ENCODE results near the gene SP8.
"Not testable (repeated sequence)": the region's sequence is repeated elsewhere in the genome, so short reads cannot be mapped to it uniquely, and the experiment has no call there.

SP8 gene

DNA sequence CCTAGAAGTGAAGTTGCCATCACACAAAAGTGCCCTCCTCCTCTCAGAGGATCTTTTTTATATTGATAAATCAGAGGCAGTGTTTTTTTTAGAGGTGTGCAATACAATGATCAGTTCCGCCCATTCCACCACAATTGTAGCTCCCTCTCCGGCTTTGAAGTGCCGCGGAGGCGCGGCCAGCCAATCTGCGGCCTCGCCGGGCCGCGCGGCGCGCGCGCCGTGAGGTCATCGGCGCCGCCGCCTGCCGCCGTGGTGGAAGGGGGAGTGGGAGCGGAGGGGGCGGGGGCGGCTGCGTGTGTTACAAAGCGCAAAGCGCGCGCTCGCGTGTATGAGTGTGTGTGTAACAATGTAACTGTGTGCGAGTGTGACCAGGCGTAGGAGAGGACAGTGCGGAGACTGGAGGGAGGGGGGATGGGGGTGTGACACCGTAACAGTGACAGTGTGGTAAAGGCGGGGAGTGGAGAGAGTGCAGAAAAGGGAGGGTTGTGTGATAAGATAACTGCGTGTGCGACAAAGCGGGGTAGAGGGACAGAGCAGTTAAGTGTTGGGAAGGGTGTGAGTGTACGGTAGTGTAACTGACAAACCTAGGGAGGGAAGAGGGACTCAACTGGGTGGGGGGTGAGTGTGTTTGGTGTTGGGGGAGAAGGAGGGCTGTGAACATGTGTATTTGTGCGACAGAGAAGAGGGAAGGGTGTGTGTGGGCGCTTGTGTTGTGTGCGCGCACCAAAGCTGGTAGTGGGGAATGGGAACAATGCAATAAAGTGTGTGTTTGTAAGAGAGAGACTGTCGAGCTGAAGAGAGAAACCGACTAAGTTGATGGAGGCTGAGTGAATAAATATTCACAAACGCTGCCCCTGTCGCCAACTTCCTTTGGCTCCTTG is at the start of gene SP8:
Gene SP8 (minus strand): TSS at position 108 of the 881 bp plus-strand sequence. CDS start 88 bp downstream, at position 20.
- TF ChIP-seq ZFP30 (CRISPR knock-in tag; IDR thresholded peaks at IDR 0.05) = no peak
- TF ChIP-seq POU6F1 (CRISPR knock-in tag; IDR thresholded peaks at IDR 0.05; ENCODE audit: borderline replicate concordance, low read depth) = no peak
- no peak for TF ChIP-seq PPARA (CRISPR knock-in tag; IDR thresholded peaks at IDR 0.05; ENCODE audit: borderline replicate concordance)
- no peak for TF ChIP-seq TOX (CRISPR knock-in tag; IDR thresholded peaks at IDR 0.05; ENCODE audit: borderline replicate concordance)
- TF ChIP-seq RARB (CRISPR knock-in tag; IDR thresholded peaks at IDR 0.05) = no peak
- no peak for TF ChIP-seq TSHZ2 (CRISPR knock-in tag; IDR thresholded peaks at IDR 0.05)
- TF ChIP-seq ESRRG (CRISPR knock-in tag; IDR thresholded peaks at IDR 0.05) = no peak
- ATAC-seq = peak; percentile 8; the same call in 1 of the 3 replicates

DNA sequence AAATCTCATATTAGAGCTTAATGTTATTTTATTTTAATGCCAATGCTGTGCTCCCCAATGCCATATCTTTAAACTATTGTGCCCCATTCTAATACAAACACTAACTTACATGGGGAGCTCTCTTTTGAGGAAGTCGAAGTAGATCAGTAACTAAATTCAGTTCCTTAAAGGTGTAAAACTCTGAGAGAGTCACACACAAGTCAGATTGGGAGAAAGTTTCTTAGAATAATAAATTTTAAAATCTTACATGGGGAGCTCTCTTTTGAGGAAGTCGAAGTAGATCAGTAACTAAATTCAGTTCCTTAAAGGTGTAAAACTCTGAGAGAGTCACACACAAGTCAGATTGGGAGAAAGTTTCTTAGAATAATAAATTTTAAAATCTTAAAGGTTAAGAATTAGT is 49.7 kb upstream of the SP8 start:
- not testable (repeated sequence) for ATAC-seq

DNA sequence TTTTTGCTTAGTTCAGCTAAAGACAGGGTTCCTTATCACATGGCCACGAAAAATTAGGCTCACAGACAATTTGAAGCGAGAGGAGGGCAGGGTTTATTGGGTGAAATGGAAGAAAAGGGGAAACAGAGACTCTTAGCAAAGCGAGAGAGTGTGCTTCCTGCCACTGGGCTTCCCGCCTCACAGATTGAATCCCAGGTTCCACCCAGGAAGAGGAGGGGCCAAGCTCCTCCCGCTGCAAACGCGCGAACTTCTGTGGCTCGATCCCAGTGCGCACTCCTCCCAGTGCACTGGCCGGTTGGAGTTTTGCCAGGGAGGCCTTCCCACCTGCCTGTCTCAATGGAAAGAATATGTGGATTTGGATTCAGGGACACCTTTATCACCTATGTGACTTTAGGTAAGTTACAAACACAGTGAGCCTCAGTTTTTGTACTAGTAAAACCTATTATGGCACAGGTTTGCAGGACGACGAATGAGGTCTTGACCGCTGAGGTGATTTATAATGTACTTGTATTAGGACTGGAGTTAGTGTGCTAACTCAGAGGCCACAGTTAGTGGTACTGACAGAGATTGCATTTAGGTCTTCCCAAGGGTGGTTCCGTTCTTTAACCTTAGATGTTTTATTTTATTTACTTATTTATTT is 48.5 kb upstream of the SP8 start:
- no peak for ATAC-seq
- no peak for TF ChIP-seq CSDC2 (CRISPR knock-in tag; IDR thresholded peaks at IDR 0.05)

GRCh38 chr7:20834656-20835055 is 48.0 kb upstream of the SP8 start:
- TF ChIP-seq PPARA (CRISPR knock-in tag; IDR thresholded peaks at IDR 0.05; ENCODE audit: borderline replicate concordance) = no peak
- no peak for ATAC-seq

DNA sequence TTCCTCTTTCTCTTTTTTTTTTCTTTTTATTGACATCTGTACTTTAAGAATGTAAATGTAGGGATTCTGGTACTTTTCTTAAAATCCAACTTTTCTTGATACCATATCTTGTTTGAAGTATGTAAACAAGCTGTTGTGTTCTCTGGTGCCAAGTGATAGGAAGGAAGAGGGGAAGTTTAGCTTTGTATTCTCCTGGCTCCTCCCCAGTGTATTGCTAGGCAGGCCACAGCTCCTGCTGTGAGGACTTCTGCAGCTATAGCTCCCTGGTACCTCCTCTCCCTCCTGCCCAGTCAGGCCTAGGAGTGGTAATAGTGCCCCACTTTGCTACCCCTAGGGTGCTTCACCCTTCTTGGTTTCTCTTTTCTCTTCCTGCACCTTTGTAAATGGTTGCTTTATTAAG is 45.3 kb upstream of the SP8 start:
- ATAC-seq = no peak
- TF ChIP-seq, protein P1, sequence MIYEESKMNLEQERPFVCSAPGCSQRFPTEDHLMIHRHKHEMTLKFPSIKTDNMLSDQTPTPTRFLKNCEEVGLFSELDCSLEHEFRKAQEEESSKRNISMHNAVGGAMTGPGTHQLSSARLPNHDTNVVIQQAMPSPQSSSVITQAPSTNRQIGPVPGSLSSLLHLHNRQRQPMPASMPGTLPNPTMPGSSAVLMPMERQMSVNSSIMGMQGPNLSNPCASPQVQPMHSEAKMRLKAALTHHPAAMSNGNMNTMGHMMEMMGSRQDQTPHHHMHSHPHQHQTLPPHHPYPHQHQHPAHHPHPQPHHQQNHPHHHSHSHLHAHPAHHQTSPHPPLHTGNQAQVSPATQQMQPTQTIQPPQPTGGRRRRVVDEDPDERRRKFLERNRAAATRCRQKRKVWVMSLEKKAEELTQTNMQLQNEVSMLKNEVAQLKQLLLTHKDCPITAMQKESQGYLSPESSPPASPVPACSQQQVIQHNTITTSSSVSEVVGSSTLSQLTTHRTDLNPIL (CRISPR knock-in tag; IDR thresholded peaks at IDR 0.05; ENCODE audit: low read depth) = no peak
- TF ChIP-seq ZC3H10 (CRISPR knock-in tag; IDR thresholded peaks at IDR 0.05) (no peak), ESRRG (CRISPR knock-in tag; IDR thresholded peaks at IDR 0.05) (no peak), RARB (CRISPR knock-in tag; IDR thresholded peaks at IDR 0.05) (no peak), ISL1 (CRISPR knock-in tag; IDR thresholded peaks at IDR 0.05) (no peak), OSR1 (CRISPR knock-in tag; IDR thresholded peaks at IDR 0.05) (no peak), SNAI2 (CRISPR knock-in tag; IDR thresholded peaks at IDR 0.05) (no peak), GLIS3 (CRISPR knock-in tag; IDR thresholded peaks at IDR 0.05) (no peak)

GRCh38 chr7:20831451-20831850 is 44.8 kb upstream of the SP8 start:
- no peak for ATAC-seq
- TF ChIP-seq ESRRG (CRISPR knock-in tag; IDR thresholded peaks at IDR 0.05) (no peak), OSR1 (CRISPR knock-in tag; IDR thresholded peaks at IDR 0.05) (no peak), TOX (CRISPR knock-in tag; IDR thresholded peaks at IDR 0.05; ENCODE audit: borderline replicate concordance) (no peak), CSDC2 (CRISPR knock-in tag; IDR thresholded peaks at IDR 0.05) (no peak), ISL1 (CRISPR knock-in tag; IDR thresholded peaks at IDR 0.05) (no peak), ZFP3 (CRISPR knock-in tag; IDR thresholded peaks at IDR 0.05) (no peak), PPARA (CRISPR knock-in tag; IDR thresholded peaks at IDR 0.05; ENCODE audit: borderline replicate concordance) (no peak), SNAI2 (CRISPR knock-in tag; IDR thresholded peaks at IDR 0.05) (no peak), POU6F1 (CRISPR knock-in tag; IDR thresholded peaks at IDR 0.05; ENCODE audit: borderline replicate concordance, low read depth) (no peak), ZNF8 (CRISPR knock-in tag; IDR thresholded peaks at IDR 0.05) (no peak), ARNTL (CRISPR knock-in tag; IDR thresholded peaks at IDR 0.05; ENCODE audit: borderline replicate concordance, low read depth) (no peak)
- TF ChIP-seq, protein P2, sequence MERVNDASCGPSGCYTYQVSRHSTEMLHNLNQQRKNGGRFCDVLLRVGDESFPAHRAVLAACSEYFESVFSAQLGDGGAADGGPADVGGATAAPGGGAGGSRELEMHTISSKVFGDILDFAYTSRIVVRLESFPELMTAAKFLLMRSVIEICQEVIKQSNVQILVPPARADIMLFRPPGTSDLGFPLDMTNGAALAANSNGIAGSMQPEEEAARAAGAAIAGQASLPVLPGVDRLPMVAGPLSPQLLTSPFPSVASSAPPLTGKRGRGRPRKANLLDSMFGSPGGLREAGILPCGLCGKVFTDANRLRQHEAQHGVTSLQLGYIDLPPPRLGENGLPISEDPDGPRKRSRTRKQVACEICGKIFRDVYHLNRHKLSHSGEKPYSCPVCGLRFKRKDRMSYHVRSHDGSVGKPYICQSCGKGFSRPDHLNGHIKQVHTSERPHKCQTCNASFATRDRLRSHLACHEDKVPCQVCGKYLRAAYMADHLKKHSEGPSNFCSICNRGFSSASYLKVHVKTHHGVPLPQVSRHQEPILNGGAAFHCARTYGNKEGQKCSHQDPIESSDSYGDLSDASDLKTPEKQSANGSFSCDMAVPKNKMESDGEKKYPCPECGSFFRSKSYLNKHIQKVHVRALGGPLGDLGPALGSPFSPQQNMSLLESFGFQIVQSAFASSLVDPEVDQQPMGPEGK (CRISPR knock-in tag; IDR thresholded peaks at IDR 0.05; ENCODE audit: borderline replicate concordance) = no peak
